Endothelial cell (in vitro differentiated cells): ENCODE measurements around the gene CDC42BPA. TPM values are rescaled to one million over a fixed set of nuclear protein-coding genes. Genes with fewer than 3 reads are reported as not detected.

Experiments
- DNase-seq: peaks from one replicate; pipeline ENCODE4 v3.0.0; 2021; ENCODE audit warnings: low spot score
- H3K27ac Mint-ChIP-seq: one replicate; pipeline ENCODE4 v1.8.0; 2021; ENCODE audit warnings: mixed read lengths, inconsistent platforms; ENCODE audit not compliant: unreplicated experiment
- H3K27me3 Mint-ChIP-seq: one replicate; pipeline ENCODE4 v1.8.0; 2021; ENCODE audit warnings: mild to moderate bottlenecking, moderate library complexity, mixed read lengths, inconsistent platforms; ENCODE audit not compliant: unreplicated experiment
- H3K36me3 Mint-ChIP-seq: one replicate; pipeline ENCODE4 v1.8.0; 2021; ENCODE audit warnings: mild to moderate bottlenecking, low read depth, mixed read lengths, inconsistent platforms; ENCODE audit not compliant: unreplicated experiment
- H3K4me1 Mint-ChIP-seq: one replicate; pipeline ENCODE4 v1.8.0; 2021; ENCODE audit warnings: mild to moderate bottlenecking, mixed read lengths, inconsistent platforms; ENCODE audit not compliant: unreplicated experiment
- H3K4me3 Mint-ChIP-seq: one replicate; pipeline ENCODE4 v1.8.0; 2021; ENCODE audit warnings: mild to moderate bottlenecking, mixed read lengths, inconsistent platforms; ENCODE audit not compliant: unreplicated experiment
- H3K9me3 Mint-ChIP-seq: one replicate; pipeline ENCODE4 v1.8.0; 2021; ENCODE audit warnings: mixed read lengths, inconsistent platforms; ENCODE audit not compliant: unreplicated experiment
- total RNA-seq: library from RNA; stranded (reverse); fragmentation: NEBNext Ultra II Directional; extraction: Animal tissue kit (Norgen Biotek cat#: 25700); gene quantifications from one replicate; pipeline ENCODE4 v1.2.1, GENCODE V29; 2021; ENCODE audit not compliant: unreplicated experiment
- TF ChIP-seq, protein P1 (sequence below): fragments of 200-600 bp; sonication (generic); IDR thresholded peaks from one replicate; pipeline ENCODE4 v1.5.0; 2021; ENCODE audit warnings: antibody characterized with exemption; ENCODE audit not compliant: unreplicated experiment

CDC42BPA gene
- total RNA-seq, 1 donor from 2014 or later = 41.4 TPM

GRCh38 chr1:227333423-227333822 lies 15.1 kb upstream of the CDC42BPA start:
- H3K36me3 Mint-ChIP-seq = no peaks in the 10 kb centered on the region
- no peak for DNase-seq

GRCh38 chr1:227330279-227331076 lies 12.2 kb upstream of the CDC42BPA start:
- Mint-ChIP-seq H3K27ac (no peak overlapping the region), H3K27me3 (peaks cover 3% of the 10 kb centered on the region), H3K9me3 (no peaks in the 10 kb centered on the region), H3K36me3 (no peaks in the 10 kb centered on the region), H3K4me3 (no peak overlapping the region), H3K4me1 (peaks cover 3% of the 10 kb centered on the region)
- TF ChIP-seq, protein P1, sequence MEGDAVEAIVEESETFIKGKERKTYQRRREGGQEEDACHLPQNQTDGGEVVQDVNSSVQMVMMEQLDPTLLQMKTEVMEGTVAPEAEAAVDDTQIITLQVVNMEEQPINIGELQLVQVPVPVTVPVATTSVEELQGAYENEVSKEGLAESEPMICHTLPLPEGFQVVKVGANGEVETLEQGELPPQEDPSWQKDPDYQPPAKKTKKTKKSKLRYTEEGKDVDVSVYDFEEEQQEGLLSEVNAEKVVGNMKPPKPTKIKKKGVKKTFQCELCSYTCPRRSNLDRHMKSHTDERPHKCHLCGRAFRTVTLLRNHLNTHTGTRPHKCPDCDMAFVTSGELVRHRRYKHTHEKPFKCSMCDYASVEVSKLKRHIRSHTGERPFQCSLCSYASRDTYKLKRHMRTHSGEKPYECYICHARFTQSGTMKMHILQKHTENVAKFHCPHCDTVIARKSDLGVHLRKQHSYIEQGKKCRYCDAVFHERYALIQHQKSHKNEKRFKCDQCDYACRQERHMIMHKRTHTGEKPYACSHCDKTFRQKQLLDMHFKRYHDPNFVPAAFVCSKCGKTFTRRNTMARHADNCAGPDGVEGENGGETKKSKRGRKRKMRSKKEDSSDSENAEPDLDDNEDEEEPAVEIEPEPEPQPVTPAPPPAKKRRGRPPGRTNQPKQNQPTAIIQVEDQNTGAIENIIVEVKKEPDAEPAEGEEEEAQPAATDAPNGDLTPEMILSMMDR = no peak
- DNase-seq = no peak

More at GRCh38 chr1:227333423-227333822, 15.1 kb upstream of the CDC42BPA start:
- TF ChIP-seq, protein P1 = no peak
- Mint-ChIP-seq H3K27ac (no peak overlapping the region), H3K9me3 (no peaks in the 10 kb centered on the region), H3K4me3 (no peak overlapping the region), H3K4me1 (peaks cover 3% of the 10 kb centered on the region), H3K27me3 (peaks cover 5% of the 10 kb centered on the region)

GRCh38 chr1:227328405-227329019 lies 10.2 kb upstream of the CDC42BPA start:
- no peak overlapping the region for H3K4me3 Mint-ChIP-seq
- peaks cover 3% of the 10 kb centered on the region for H3K4me1 Mint-ChIP-seq
- TF ChIP-seq, protein P1 = no peak
- H3K27ac Mint-ChIP-seq = no peak overlapping the region
- H3K36me3 Mint-ChIP-seq = no peaks in the 10 kb centered on the region
- no peak for DNase-seq
- no peaks in the 10 kb centered on the region for H3K9me3 Mint-ChIP-seq
- peaks cover 3% of the 10 kb centered on the region for H3K27me3 Mint-ChIP-seq

- Mint-ChIP-seq H3K27me3 (peaks cover 1% of the 10 kb centered on the region), H3K27ac (no peak overlapping the region), H3K4me3 (no peak overlapping the region), H3K36me3 (no peaks in the 10 kb centered on the region), H3K9me3 (no peaks in the 10 kb centered on the region), H3K4me1 (peaks cover under 1% of the 10 kb centered on the region)
- no peak for DNase-seq
- TF ChIP-seq, protein P1 = no peak
These were observed 6.9 kb upstream of the CDC42BPA start for GRCh38 chr1:227325156-227325555.

GRCh38 chr1:227323967-227324268 lies 5.6 kb upstream of the CDC42BPA start:
- Mint-ChIP-seq H3K27me3 (no peaks in the 10 kb centered on the region), H3K36me3 (no peaks in the 10 kb centered on the region), H3K9me3 (no peaks in the 10 kb centered on the region), H3K4me1 (no peaks in the 10 kb centered on the region), H3K27ac (no peak overlapping the region), H3K4me3 (no peak overlapping the region)
- TF ChIP-seq, protein P1 = no peak
- DNase-seq = no peak
